PC-9 (cell line): Measurements from ENCODE around the gene CHST15.

Source experiments
- CTCF ChIP-seq: fragments of 200-600 bp; sonication (generic); conservative IDR thresholded peaks from 2 replicates; pipeline ENCODE4 v1.6.1; 2017; ENCODE audit warnings: mixed run types, antibody characterized with exemption, mild to moderate bottlenecking, moderate library complexity
- EZH2 ChIP-seq: fragments of 200-600 bp; sonication (generic); IDR thresholded peaks from 2 replicates; pipeline ENCODE4 v1.8.0; 2017; ENCODE audit warnings: antibody characterized with exemption, low read depth

DNA sequence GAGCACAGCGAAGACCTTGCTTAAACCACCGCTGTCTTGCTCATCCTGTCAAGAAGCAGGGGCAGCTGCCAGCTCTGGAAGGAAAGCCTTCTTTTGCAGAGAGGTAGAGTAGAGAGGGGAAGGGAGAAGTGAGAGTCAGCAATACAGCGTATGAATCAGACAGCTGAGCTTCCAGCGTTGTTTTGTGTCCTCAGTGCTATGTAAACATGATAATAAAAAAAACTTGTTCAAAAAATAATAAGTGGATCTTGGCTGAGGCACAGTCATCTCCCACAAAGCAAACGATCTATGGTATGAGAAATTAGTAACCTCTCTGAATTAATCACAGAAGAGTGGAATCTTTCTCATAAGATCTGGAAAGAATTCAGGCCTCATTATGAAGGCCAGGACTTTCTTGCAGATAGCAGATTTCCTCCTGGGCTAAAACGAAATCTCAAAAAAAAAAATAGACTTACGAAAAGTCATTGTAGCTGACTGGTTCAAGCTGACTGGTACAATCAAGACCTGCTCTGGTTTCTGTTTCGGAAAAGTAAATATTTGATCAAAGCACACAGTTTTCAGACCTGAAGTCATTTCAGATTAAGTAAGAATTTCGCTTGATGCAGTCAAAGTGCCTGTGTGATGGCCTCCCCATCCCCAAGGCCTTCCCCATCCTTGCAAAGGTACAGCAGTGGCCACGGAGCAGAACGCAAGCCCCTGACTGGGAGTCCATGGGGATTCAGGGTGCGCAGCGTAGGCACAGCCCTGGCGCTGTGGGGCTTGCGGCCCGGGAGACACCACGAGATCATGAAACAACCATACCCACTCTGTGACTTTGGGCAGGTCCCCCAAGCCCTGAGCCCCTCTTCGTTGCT, 29.4 kb downstream of the CHST15 start:
- TF ChIP-seq CTCF (no peak), EZH2 (no peak)
